Thyroid gland (tissue), 4 donors: Measurements from ENCODE around the gene DENND2C.

Experiments used
- CTCF ChIP-seq, 6 experiments: fragments of 200-600 bp in 3 of 6; fragments of 450-650 bp in 3 of 6; sonication (generic) in 3 of 6; IDR thresholded peaks; one replicate each; pipeline ENCODE4 v1.5.1; 2016 to 2019; ENCODE audit warnings: antibody characterized with exemption in 6 of 6, mild to moderate bottlenecking in 2 of 6, inconsistent platforms in 1 of 6, moderate library complexity in 1 of 6
- POLR2A ChIP-seq, 2 donors: fragments of 450-650 bp; IDR thresholded peaks; one replicate each; pipeline ENCODE4 v1.6.1; 2017; ENCODE audit warnings: antibody characterized with exemption in 2 of 2, mild to moderate bottlenecking in 2 of 2, moderate library complexity in 1 of 2

GRCh38 chr1:114607223-114607622 is 62.6 kb downstream of the DENND2C start:
- TF ChIP-seq POLR2A (IDR thresholded peaks at IDR 0.05) (no peak), CTCF (IDR thresholded peaks at IDR 0.05) (no peak)
